ENCODE data around the gene IZUMO1.

Gene IZUMO1

DNA sequence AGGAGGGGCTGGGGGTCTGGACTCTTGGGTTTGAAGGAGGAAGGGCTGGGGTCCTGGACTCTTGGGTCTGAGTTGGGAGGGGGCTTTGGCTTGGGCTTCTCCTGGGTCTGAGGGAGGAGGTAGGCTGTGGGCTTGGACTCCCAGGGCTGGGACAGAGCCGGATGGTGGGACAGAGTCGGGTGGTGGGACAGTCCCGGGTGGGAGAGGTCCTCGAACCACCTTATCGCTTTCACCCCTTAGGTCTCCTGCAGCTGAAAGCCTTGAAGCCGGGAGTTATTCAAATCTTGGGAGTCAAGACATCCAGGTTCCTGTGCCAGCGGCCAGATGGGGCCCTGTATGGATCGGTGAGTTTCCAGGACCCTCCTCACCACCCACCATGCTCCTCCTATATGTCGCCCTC lies 10.0 kb upstream of the IZUMO1 start:
- DNase-seq, result no peak

DNA sequence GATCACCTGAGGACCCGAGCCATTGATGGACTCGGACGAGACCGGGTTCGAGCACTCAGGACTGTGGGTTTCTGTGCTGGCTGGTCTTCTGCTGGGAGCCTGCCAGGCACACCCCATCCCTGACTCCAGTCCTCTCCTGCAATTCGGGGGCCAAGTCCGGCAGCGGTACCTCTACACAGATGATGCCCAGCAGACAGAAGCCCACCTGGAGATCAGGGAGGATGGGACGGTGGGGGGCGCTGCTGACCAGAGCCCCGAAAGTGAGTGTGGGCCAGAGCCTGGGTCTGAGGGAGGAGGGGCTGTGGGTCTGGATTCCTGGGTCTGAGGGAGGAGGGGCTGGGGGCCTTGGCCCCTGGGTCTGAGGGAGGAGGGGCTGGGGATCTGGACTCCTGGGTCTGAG lies 9.5 kb upstream of the IZUMO1 start:
- DNase-seq, result no peak

- DNase-seq, result no peak
Measured at GRCh38 chr19:48755787-48756186, 9.1 kb upstream of the IZUMO1 start.

- DNase-seq, result no peak
Measured at GRCh38 chr19:48755084-48755641, 8.5 kb upstream of the IZUMO1 start, which contains the start of gene FGF21. Gene FGF21 (plus strand): TSS chr19:48755524. CDS start chr19:48756237, 713 bp downstream.

GRCh38 chr19:48752496-48753365 lies 6.0 kb upstream of the IZUMO1 start, which contains the start of gene FUT1:
Gene FUT1 (minus strand): TSS chr19:48752641. CDS start chr19:48751281, 1,360 bp downstream.
- DNase-seq, result peak; percentile 53

GRCh38 chr19:48751845-48752495 lies 5.3 kb upstream of the IZUMO1 start:
- DNase-seq, result no peak

- no peak for DNase-seq
Measured at GRCh38 chr19:48750771-48751504, 4.2 kb upstream of the IZUMO1 start.

DNA sequence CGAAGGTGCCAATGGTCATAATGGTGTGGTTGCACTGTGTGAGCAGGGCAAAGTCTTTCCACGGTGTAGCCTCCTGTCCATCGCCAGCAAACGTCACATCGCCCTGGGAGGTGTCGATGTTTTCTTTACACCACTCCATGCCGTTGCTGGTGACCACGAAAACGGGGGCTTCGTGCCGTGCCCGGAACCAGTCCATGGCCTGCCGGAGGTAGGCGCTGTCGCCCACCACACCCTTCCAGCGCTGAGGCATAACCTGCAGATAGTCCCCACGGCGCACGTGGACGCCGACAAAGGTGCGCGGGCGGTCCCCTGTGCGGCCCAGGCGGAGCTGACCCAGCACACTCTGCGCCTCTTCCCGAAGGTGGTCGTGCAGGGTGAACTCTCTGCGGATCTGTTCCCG lies 3.6 kb upstream of the IZUMO1 start:
- DNase-seq, result no peak

- no peak for DNase-seq
Measured at GRCh38 chr19:48749571-48750198, 3.0 kb upstream of the IZUMO1 start.

DNA sequence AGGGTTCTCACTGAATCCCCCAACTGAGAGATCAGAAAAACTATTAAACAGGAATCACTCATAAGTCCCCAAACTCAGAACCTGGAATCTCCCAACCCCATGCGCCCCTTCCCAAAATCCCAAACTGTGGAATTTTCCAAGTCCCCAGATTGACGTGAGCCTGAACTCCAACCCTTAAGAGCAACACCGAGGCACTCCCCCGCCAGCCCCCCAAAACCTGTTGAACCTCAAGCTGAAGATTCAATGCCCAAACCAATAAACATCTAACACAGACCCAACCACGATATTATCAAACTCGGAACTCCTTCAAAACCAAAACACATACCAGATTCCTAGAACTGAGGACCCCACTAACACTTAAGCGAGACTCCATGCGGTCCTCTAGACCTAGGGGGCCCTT lies 599 bp downstream of the IZUMO1 start:
- no peak for DNase-seq

- peak; percentile 28 for DNase-seq
Measured at GRCh38 chr19:48745208-48745995, 1.3 kb downstream of the IZUMO1 start.

- DNase-seq, result no peak
Measured at GRCh38 chr19:48742096-48742495, 4.6 kb downstream of the IZUMO1 start.

DNA sequence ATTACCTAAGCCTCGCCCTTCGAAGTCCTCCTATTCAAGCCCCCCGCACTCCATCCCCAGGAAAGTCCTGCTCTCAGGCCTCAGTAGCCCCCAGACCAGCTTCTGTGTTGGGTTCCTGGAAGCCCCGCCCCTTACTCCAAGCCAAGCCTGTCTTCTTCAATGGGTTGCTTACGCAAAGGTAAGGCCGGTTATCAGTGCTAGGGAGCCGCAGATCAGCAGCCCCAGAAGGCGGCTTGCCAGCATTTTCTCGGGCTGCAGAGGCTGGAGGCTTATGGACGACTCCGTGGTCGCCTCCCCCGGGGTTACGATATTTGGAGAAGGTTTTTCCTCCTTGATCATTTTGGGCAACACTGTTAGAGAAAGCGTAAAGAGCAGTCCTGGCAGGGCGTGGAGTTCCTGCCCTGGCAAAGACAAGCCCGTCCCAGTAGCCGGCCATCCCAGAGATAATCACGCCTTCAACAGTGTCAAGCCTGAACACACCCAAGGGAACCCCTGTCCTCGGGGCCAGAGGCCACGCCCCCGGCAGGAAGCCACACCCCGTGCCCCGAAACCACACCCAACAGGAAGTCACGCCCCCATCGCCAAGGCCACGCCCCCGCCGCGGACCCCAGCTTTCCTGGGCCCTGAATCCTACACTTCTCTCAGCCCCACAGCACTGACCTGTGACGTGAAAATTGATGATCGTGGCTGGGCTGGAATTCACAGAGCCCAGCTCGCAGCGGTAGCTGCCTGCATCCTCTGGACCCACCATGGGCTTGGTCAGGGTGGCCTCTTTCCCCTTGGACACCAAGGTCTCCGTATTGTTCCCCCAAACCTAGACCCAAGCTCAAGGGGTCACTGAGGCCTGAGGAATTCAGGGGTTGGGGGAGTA lies 5.3 kb downstream of the IZUMO1 start:
- DNase-seq, result no peak

- DNase-seq, result no peak
Measured at GRCh38 chr19:48740164-48740972, 6.3 kb downstream of the IZUMO1 start, which contains the start of gene RASIP1. Gene RASIP1 (minus strand): TSS chr19:48740610. CDS start chr19:48740282, 328 bp downstream.

GRCh38 chr19:48739404-48740163 lies 7.1 kb downstream of the IZUMO1 start:
- no peak for DNase-seq

DNA sequence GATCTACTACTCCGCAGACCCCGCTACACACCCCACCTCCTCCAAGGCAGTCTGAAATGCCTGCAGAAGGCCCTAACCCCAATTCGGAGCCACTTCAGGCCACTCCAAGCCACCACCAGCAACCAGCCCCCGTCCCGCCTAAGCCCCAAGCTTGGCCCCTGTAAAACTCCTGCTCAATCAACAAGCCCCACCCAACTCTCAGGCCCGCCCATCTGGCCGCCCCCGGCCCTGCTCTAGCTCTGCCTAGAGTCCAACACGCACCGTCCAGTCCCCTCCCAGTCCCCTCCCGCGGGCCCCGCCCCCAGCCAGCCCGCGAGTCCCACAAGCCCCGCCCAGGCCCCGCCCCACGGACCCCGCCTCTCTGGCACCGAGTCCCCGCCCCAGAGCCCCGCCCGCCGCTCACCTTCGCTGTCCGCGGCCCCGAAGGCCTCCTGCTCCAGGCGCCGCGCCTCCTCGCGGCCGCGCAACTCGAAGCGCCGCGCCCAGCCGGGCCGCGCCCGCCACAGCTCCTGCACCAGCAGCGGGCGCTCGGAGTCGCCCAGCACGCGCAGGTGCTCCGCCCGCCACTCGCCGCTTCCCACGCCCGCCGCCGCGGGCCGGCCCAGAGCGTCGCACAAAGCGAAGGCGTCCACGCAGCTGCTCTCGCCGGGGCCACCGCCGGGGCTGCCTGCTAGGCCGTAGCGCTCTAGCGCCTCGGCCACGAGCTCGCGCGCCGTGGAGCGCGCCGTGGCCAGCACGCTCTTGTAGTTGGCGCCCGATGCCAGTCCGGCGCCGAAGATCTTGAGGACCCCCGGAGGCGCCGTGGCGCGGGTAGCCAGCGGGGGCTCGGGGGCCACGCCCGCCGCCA lies 7.9 kb downstream of the IZUMO1 start:
- peak; percentile 87 for DNase-seq

- no peak for DNase-seq
Measured at GRCh38 chr19:48737360-48737998, 9.2 kb downstream of the IZUMO1 start.

Measured in NCI-H2227 treated with DMSO at 0.1 percent for 48 hours (cell line).